ENCODE measurements around the gene GTF3C6. TPM values are rescaled to one million over a fixed set of nuclear protein-coding genes. Genes with fewer than 3 reads are reported as not detected.

The GTF3C6 gene, protein sequence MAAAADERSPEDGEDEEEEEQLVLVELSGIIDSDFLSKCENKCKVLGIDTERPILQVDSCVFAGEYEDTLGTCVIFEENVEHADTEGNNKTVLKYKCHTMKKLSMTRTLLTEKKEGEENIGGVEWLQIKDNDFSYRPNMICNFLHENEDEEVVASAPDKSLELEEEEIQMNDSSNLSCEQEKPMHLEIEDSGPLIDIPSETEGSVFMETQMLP
- total RNA-seq: 10 to 100 TPM; 72.0 to 98.1 TPM

DNA sequence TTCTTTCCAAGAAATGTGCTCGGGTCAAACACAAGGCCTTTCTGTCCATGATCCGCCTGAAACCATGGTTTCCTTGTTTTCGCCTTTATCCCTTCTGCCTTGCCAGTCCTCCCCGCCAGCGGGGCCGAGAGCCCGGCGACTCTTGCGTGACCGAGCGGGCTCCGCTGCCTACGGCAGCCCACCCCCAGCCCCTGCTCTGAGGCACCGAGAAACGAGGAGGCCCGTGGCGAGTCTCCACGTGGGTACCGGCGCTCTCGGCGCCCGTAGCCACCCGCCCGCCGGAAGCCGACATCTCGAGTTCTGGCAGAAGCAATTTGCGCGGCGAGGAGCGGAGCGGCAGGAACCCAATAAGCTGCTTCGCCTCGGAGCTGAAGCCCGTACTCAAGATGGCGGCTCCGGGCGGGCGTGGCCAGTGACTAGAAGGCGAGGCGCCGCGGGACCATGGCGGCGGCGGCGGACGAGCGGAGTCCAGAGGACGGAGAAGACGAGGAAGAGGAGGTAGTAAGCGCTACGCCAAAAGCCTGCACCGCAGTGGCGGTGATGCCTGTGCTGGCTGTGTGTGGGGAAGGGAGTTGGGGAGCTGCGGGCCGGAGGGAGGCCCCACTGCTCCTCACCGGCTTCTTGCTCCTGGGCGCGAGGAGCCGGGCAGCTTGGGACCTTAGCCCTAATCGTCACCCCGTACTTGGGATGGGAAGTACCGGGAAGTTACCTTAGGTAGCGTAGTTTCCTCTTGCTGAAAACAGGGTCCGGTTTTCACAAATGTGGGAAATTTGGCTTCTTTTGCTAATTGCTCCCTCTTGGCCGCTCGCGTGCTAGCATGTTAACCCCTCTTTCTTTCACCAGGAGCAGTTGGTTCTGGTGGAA lies at the start of gene GTF3C6:
TSS of gene GTF3C6 (plus strand) at position 378 of the 864 bp plus-strand sequence. CDS start at position 442, 64 bp downstream.
- no peaks in the 10 kb centered on the region for H3K4me1 ChIP-seq (replicated peaks)
- H3K4me3 ChIP-seq: peak within 1 kb of the TSS; percentile 69 to 91
- TF ChIP-seq POLR2AphosphoS5 (IDR thresholded peaks at IDR 0.05) (peak; percentile 88), POLR2A (IDR thresholded peaks at IDR 0.05) (peak; percentile 73), CTCF (IDR thresholded peaks at IDR 0.05) (peak in 1 of 4 experiments; percentile 17)
- WGBS: under 1% methylated on average over 70 of the region's 70 CpGs
- H3K27ac ChIP-seq: peak within 1 kb of the TSS; percentile 84 to 92
- H3K36me3 ChIP-seq: no peaks in the 10 kb centered on the region
- peak; percentile 92 for DNase-seq (ENCODE audit: low spot score)
- H3K9me3 ChIP-seq: no peaks in the 10 kb centered on the region
- intact Hi-C loops (cut with DNase I): loop anchor here (2.0 to 10.0 kb wide), 3 partner anchors 22 to 781 kb away; partner anchors contain the start of genes AMD1 and WASF1
- H3K27me3 ChIP-seq (replicated peaks; ENCODE audit: insufficient read depth): no peaks in the 10 kb centered on the region

DNA sequence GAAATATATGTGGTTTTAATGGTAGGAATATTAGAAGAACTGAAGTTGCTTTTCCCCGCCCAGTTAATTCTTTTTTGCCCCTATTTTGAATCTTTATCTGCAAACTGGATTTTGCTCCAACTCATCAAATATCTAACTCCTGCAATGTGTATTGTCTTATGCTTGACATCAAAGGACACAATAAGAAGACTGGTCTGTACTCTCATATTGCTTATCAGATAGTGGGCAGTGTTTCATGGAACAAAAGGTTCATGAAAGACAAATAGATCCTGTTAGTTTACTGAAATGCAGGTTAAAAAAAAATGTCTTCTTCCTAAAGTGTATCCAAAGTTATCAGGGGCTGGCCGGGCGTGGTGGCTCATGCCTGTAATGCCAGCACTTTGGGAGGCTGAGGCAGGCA lies 27.7 kb upstream of the GTF3C6 start:
- WGBS: 73% methylated on average over 3 of the region's 3 CpGs
- peak; percentile 46 for DNase-seq (ENCODE audit: low spot score)
- Histone ChIP-seq H3K36me3 (no peaks in the 10 kb centered on the region), H3K4me1 (replicated peaks) (no peaks in the 10 kb centered on the region), H3K27me3 (replicated peaks; ENCODE audit: insufficient read depth) (no peaks in the 10 kb centered on the region), H3K4me3 (no peak overlapping the region), H3K9me3 (no peaks in the 10 kb centered on the region), H3K27ac (peak overlapping the region; percentile 1 to 74)
- TF ChIP-seq POLR2A (IDR thresholded peaks at IDR 0.05) (no peak), POLR2AphosphoS5 (IDR thresholded peaks at IDR 0.05) (peak; percentile 89)
- intact Hi-C loops (cut with DNase I): no loop called here

GRCh38 chr6:110933912-110934311 lies 24.6 kb upstream of the GTF3C6 start:
- intact Hi-C loops (cut with DNase I): no loop called here
- H3K4me1 ChIP-seq (replicated peaks): no peaks in the 10 kb centered on the region
- no peaks in the 10 kb centered on the region for H3K27me3 ChIP-seq (replicated peaks; ENCODE audit: insufficient read depth)
- no peak overlapping the region for H3K4me3 ChIP-seq
- no peak overlapping the region for H3K27ac ChIP-seq
- 80% methylated on average over 2 of the region's 2 CpGs for WGBS
- TF ChIP-seq CTCF (IDR thresholded peaks at IDR 0.05) (no peak), POLR2A (IDR thresholded peaks at IDR 0.05) (no peak), POLR2AphosphoS5 (IDR thresholded peaks at IDR 0.05) (no peak)
- no peaks in the 10 kb centered on the region for H3K9me3 ChIP-seq
- no peak for DNase-seq (ENCODE audit: low spot score)
- H3K36me3 ChIP-seq: no peaks in the 10 kb centered on the region

- Histone ChIP-seq H3K4me3 (no peak overlapping the region), H3K9me3 (no peaks in the 10 kb centered on the region), H3K27me3 (replicated peaks; ENCODE audit: insufficient read depth) (no peaks in the 10 kb centered on the region), H3K36me3 (no peaks in the 10 kb centered on the region), H3K27ac (no peak overlapping the region), H3K4me1 (replicated peaks) (no peaks in the 10 kb centered on the region)
- WGBS: 92% methylated on average over 1 of the region's 1 CpG
- no peak for DNase-seq (ENCODE audit: low spot score)
- intact Hi-C loops (cut with DNase I): no loop called here
- TF ChIP-seq POLR2A (IDR thresholded peaks at IDR 0.05): no peak
- TF ChIP-seq CTCF (IDR thresholded peaks at IDR 0.05): no peak
- TF ChIP-seq POLR2AphosphoS5 (IDR thresholded peaks at IDR 0.05): no peak
These were observed 24.1 kb upstream of the GTF3C6 start for GRCh38 chr6:110934381-110934898.

DNA sequence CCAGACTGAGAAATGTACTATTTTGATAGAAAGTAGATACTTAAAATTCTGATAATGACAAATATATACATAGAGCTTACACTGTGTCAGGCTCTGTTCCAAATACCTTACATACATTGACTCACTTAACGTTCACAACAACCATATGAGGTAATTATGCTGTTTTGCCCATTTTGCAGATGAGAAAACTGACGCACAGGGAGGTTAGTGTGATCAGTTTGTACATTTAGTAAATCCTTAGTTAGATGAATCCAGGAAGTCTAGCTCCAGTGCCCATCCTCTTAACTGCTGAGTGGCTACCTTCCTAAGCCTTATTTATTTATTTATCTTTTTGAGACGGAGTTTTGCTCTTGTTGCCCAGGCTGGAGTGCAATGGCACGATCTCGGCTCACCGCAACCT lies 23.3 kb upstream of the GTF3C6 start:
- TF ChIP-seq POLR2A (IDR thresholded peaks at IDR 0.05): no peak
- no peak for TF ChIP-seq POLR2AphosphoS5 (IDR thresholded peaks at IDR 0.05)
- TF ChIP-seq CTCF (IDR thresholded peaks at IDR 0.05): no peak
- H3K4me1 ChIP-seq (replicated peaks): no peaks in the 10 kb centered on the region
- DNase-seq (ENCODE audit: low spot score): no peak
- H3K4me3 ChIP-seq: no peak overlapping the region
- no peaks in the 10 kb centered on the region for H3K27me3 ChIP-seq (replicated peaks; ENCODE audit: insufficient read depth)
- H3K36me3 ChIP-seq: no peaks in the 10 kb centered on the region
- no peaks in the 10 kb centered on the region for H3K9me3 ChIP-seq
- intact Hi-C loops (cut with DNase I): no loop called here
- no peak overlapping the region for H3K27ac ChIP-seq
- WGBS: 95% methylated on average over 6 of the region's 6 CpGs

Data from prostate gland (tissue), 2 donors.